CD14-positive monocyte (primary cell): ENCODE data around the gene TFIP11. TPM values are rescaled to one million over a fixed set of nuclear protein-coding genes. Genes with fewer than 3 reads are reported as not detected.

Source experiments
- DNase-seq, 3 donors: peaks; one replicate each; pipeline ENCODE4 v3.0.0-alpha.2; 2011 to 2022
- H2AFZ ChIP-seq: 2 replicates; pipeline ENCODE4 v1.6.0; 2012; ENCODE audit warnings: mild to moderate bottlenecking, low read depth, low read length, inconsistent platforms; ENCODE audit not compliant: insufficient read depth, poor library complexity, severe bottlenecking
- H3K27ac ChIP-seq, 2 donors: 1 replicate in 1 of 2; 2 replicates in 1 of 2; pipeline ENCODE4 v1.5.1; 2012 to 2013; ENCODE audit warnings: low read length in 2 of 2, control low read depth in 1 of 2, inconsistent platforms in 1 of 2, low read depth in 1 of 2, mild to moderate bottlenecking in 1 of 2
- H3K27me3 ChIP-seq, 2 donors: one replicate each; pipeline versions ENCODE4 v1.6.0 to v1.6.1; 2011 to 2013; ENCODE audit warnings: low read length in 2 of 2; ENCODE audit not compliant: control insufficient read depth in 2 of 2, insufficient read depth in 2 of 2
- H3K36me3 ChIP-seq, 2 donors: replicated peaks in 1 of 2; 1 replicate in 1 of 2; 2 replicates in 1 of 2; pipeline versions ENCODE4 v1.5.1 to v1.6.1; 2012 to 2013; ENCODE audit warnings: low read length in 2 of 2, control low read depth in 1 of 2, inconsistent platforms in 1 of 2, mild to moderate bottlenecking in 1 of 2; ENCODE audit not compliant: insufficient read depth in 2 of 2, control insufficient read depth in 1 of 2
- H3K4me1 ChIP-seq, 2 donors: 1 replicate in 1 of 2; 2 replicates in 1 of 2; pipeline versions ENCODE4 v1.5.1 to v1.6.1; 2012 to 2013; ENCODE audit warnings: low read length in 2 of 2, control low read depth in 1 of 2, inconsistent platforms in 1 of 2, mild to moderate bottlenecking in 1 of 2, moderate library complexity in 1 of 2; ENCODE audit not compliant: insufficient read depth in 2 of 2, control insufficient read depth in 1 of 2
- H3K4me2 ChIP-seq: replicated peaks from 2 replicates; pipeline ENCODE3; 2012; ENCODE audit warnings: low read length, moderate library complexity, mild to moderate bottlenecking; ENCODE audit not compliant: poor library complexity, severe bottlenecking; ENCODE audit errors: extremely low read depth
- H3K4me3 ChIP-seq, 3 experiments: fragments of 200-600 bp in 1 of 3; sonication (generic) in 1 of 3; replicated peaks in 1 of 3; 1 replicate in 2 of 3; 2 replicates in 1 of 3; pipeline ENCODE4 v1.5.1; 2011 to 2013; ENCODE audit warnings: low read length in 3 of 3, mild to moderate bottlenecking in 3 of 3, control low read depth in 2 of 3, low read depth in 2 of 3, inconsistent platforms in 1 of 3, moderate library complexity in 1 of 3
- H3K79me2 ChIP-seq: 2 replicates; pipeline ENCODE4 v1.6.0; 2012; ENCODE audit warnings: mild to moderate bottlenecking, control low read depth, inconsistent platforms, low read length, moderate library complexity; ENCODE audit not compliant: insufficient read depth
- H3K9ac ChIP-seq: 2 replicates; pipeline ENCODE4 v1.6.0; 2017; ENCODE audit warnings: low read length, mild to moderate bottlenecking; ENCODE audit not compliant: insufficient read depth, poor library complexity, severe bottlenecking
- H3K9me3 ChIP-seq, 2 donors: replicated peaks in 1 of 2; 1 replicate in 1 of 2; 2 replicates in 1 of 2; pipeline versions ENCODE4 v1.5.1 to v1.6.1; 2012 to 2013; ENCODE audit warnings: low read length in 2 of 2, control low read depth in 1 of 2; ENCODE audit not compliant: control insufficient read depth in 1 of 2, insufficient read depth in 1 of 2
- H4K20me1 ChIP-seq: 2 replicates; pipeline ENCODE4 v1.6.0; 2012; ENCODE audit warnings: mild to moderate bottlenecking, low read length, control low read depth, moderate library complexity; ENCODE audit not compliant: insufficient read depth
- H3K27ac Mint-ChIP-seq, 7 donors: one replicate each; pipeline ENCODE4 v1.8.0; 2020; ENCODE audit warnings: mild to moderate bottlenecking in 7 of 7, mixed read lengths in 7 of 7, moderate library complexity in 6 of 7, inconsistent platforms in 2 of 7
- H3K27me3 Mint-ChIP-seq, 3 donors: one replicate each; pipeline ENCODE4 v1.8.0; 2021 to 2022; ENCODE audit warnings: low read depth in 3 of 3, mild to moderate bottlenecking in 3 of 3, mixed read lengths in 3 of 3, moderate library complexity in 3 of 3, inconsistent platforms in 1 of 3
- H3K36me3 Mint-ChIP-seq, 2 donors: one replicate each; pipeline ENCODE4 v1.8.0; 2020; ENCODE audit warnings: mixed read lengths in 2 of 2, inconsistent platforms in 1 of 2, mild to moderate bottlenecking in 1 of 2
- H3K4me1 Mint-ChIP-seq: one replicate; pipeline ENCODE4 v1.8.0; 2020; ENCODE audit warnings: mild to moderate bottlenecking, mixed read lengths
- H3K4me3 Mint-ChIP-seq, 2 donors: one replicate each; pipeline ENCODE4 v1.8.0; 2020; ENCODE audit warnings: mild to moderate bottlenecking in 2 of 2, mixed read lengths in 2 of 2, moderate library complexity in 1 of 2
- H3K9me3 Mint-ChIP-seq, 7 donors: one replicate each; pipeline ENCODE4 v1.8.0; 2020 to 2022; ENCODE audit warnings: mixed read lengths in 7 of 7, mild to moderate bottlenecking in 6 of 7, moderate library complexity in 6 of 7, inconsistent platforms in 2 of 7
- WGBS: methylation state at CpG from one replicate; pipeline ENCODE4 v1.1.5; 2013; ENCODE audit warnings: missing lambda C conversion rate; ENCODE audit not compliant: insufficient coverage; 5-methylcytosine and 5-hydroxymethylcytosine counted together
- intact Hi-C, 2 donors: fragments of 100-400 bp; cut with micrococcal nuclease; formaldehyde crosslinking; loops; one replicate each; pipeline versions ENCODE4 v1.15.0 to v1.15.1; 2023
- polyA plus RNA-seq, 3 donors: library from polyadenylated mRNA; depleted of rRNA in 1 of 3; unstranded in 2 of 3; stranded (reverse) in 1 of 3; fragments of 300-500 nt in 2 of 3; fragments of >200 nt in 1 of 3; fragmentation: Illumina TruSeq in 2 of 3; gene quantifications; 1 replicate in 2 of 3; 2 replicates in 1 of 3; pipeline ENCODE4 v1.2.3, GENCODE V29; 2012 to 2021
- TF ChIP-seq, protein P1 (sequence below): fragments of 200-600 bp; IDR thresholded peaks from one replicate; pipeline ENCODE4 v1.8.0; 2022; ENCODE audit warnings: antibody characterized with exemption, mild to moderate bottlenecking

The TFIP11 gene
- polyA plus RNA-seq, 3 donors: 10.1 to 25.5 (median 19.8) TPM

- no peaks in the 10 kb centered on the region for H4K20me1 ChIP-seq
- Mint-ChIP-seq H3K9me3 (peaks cover 0 to 2% (median 0%) of the 10 kb centered on the region in 7 donors), H3K27me3 (peaks cover 0 to 2% (median 2%) of the 10 kb centered on the region in 3 donors), H3K36me3 (peaks cover 51 to 53% of the 10 kb centered on the region in 2 donors), H3K4me1 (peaks cover 3% of the 10 kb centered on the region), H3K4me3 (no peak overlapping the region), H3K27ac (peak overlapping the region in 1 of 7 donors; percentile 74)
- no peaks in the 10 kb centered on the region for H3K9me3 ChIP-seq
- no peak overlapping the region for H3K4me3 ChIP-seq
- DNase-seq: no peak
- WGBS: 75% methylated on average over 7 of the region's 9 CpGs
- no peak overlapping the region for H3K4me2 ChIP-seq
- H3K27ac ChIP-seq: no peak overlapping the region
- intact Hi-C loops: no loop called here
- H3K27me3 ChIP-seq: no peaks in the 10 kb centered on the region
- H3K9ac ChIP-seq: no peak overlapping the region
- no peak overlapping the region for H2AFZ ChIP-seq
- peaks cover 33 to 55% of the 10 kb centered on the region in 2 donors for H3K36me3 ChIP-seq
- no peaks in the 10 kb centered on the region for H3K79me2 ChIP-seq
- TF ChIP-seq, protein P1, sequence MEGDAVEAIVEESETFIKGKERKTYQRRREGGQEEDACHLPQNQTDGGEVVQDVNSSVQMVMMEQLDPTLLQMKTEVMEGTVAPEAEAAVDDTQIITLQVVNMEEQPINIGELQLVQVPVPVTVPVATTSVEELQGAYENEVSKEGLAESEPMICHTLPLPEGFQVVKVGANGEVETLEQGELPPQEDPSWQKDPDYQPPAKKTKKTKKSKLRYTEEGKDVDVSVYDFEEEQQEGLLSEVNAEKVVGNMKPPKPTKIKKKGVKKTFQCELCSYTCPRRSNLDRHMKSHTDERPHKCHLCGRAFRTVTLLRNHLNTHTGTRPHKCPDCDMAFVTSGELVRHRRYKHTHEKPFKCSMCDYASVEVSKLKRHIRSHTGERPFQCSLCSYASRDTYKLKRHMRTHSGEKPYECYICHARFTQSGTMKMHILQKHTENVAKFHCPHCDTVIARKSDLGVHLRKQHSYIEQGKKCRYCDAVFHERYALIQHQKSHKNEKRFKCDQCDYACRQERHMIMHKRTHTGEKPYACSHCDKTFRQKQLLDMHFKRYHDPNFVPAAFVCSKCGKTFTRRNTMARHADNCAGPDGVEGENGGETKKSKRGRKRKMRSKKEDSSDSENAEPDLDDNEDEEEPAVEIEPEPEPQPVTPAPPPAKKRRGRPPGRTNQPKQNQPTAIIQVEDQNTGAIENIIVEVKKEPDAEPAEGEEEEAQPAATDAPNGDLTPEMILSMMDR: no peak
- no peaks in the 10 kb centered on the region for H3K4me1 ChIP-seq
Measured at GRCh38 chr22:26450453-26451185, 61.7 kb downstream of the TFIP11 start.

- peaks cover 57 to 62% of the 10 kb centered on the region in 2 donors for H3K36me3 Mint-ChIP-seq
- no peaks in the 10 kb centered on the region for H3K4me1 ChIP-seq
- peaks cover 30 to 65% of the 10 kb centered on the region in 2 donors for H3K36me3 ChIP-seq
- peak overlapping the region in 2 of 7 donors; percentile 15 to 41 for H3K27ac Mint-ChIP-seq
- DNase-seq: no peak
- TF ChIP-seq, protein P1: no peak
- peaks cover 0 to 2% (median 0%) of the 10 kb centered on the region in 7 donors for H3K9me3 Mint-ChIP-seq
- H3K27me3 Mint-ChIP-seq: peaks cover 0 to 2% (median 2%) of the 10 kb centered on the region in 3 donors
- intact Hi-C loops: no loop called here
- 81% methylated on average over 2 of the region's 6 CpGs for whole genome bisulfite sequencing
- H3K27me3 ChIP-seq: no peaks in the 10 kb centered on the region
- no peaks in the 10 kb centered on the region for H4K20me1 ChIP-seq
- no peak overlapping the region for H3K4me2 ChIP-seq
- no peak overlapping the region for H2AFZ ChIP-seq
- H3K9ac ChIP-seq: no peak overlapping the region
- H3K4me1 Mint-ChIP-seq: peaks cover 3% of the 10 kb centered on the region
- H3K9me3 ChIP-seq: no peaks in the 10 kb centered on the region
- H3K79me2 ChIP-seq: no peaks in the 10 kb centered on the region
- peak overlapping the region in 1 of 2 donors; percentile 7 for H3K4me3 Mint-ChIP-seq
- no peak overlapping the region for H3K4me3 ChIP-seq
- no peak overlapping the region for H3K27ac ChIP-seq
Measured at GRCh38 chr22:26448941-26449340, 63.3 kb downstream of the TFIP11 start.
